IgD-negative memory B cell (primary cell): ENCODE results near the gene KPNA6. TPM values are rescaled to one million over a fixed set of nuclear protein-coding genes. Genes with fewer than 3 reads are reported as not detected.
"Not testable (repeated sequence)": the region's sequence is repeated elsewhere in the genome, so short reads cannot be mapped to it uniquely, and the experiment has no call there.

ENCODE experiments used
- H3K27ac Mint-ChIP-seq, 3 donors: one replicate each; pipeline ENCODE4 v1.8.0; 2020 to 2022; ENCODE audit warnings: mild to moderate bottlenecking in 3 of 3, mixed read lengths in 3 of 3, moderate library complexity in 1 of 3
- H3K27me3 Mint-ChIP-seq: one replicate; pipeline ENCODE4 v1.8.0; 2021; ENCODE audit warnings: mixed read lengths
- H3K36me3 Mint-ChIP-seq: one replicate; pipeline ENCODE4 v1.8.0; 2020; ENCODE audit warnings: mild to moderate bottlenecking, mixed read lengths
- H3K4me1 Mint-ChIP-seq, 3 donors: one replicate each; pipeline ENCODE4 v1.8.0; 2020 to 2022; ENCODE audit warnings: mixed read lengths in 3 of 3, mild to moderate bottlenecking in 1 of 3
- H3K4me3 Mint-ChIP-seq, 4 donors: one replicate each; pipeline ENCODE4 v1.8.0; 2020 to 2022; ENCODE audit warnings: mild to moderate bottlenecking in 4 of 4, mixed read lengths in 4 of 4, moderate library complexity in 3 of 4
- H3K9me3 Mint-ChIP-seq, 3 donors: one replicate each; pipeline ENCODE4 v1.8.0; 2020 to 2021; ENCODE audit warnings: mixed read lengths in 3 of 3, mild to moderate bottlenecking in 1 of 3
- polyA plus RNA-seq: library from polyadenylated mRNA; unstranded; fragments of 300-500 nt; fragmentation: Illumina TruSeq; gene quantifications from one replicate; pipeline ENCODE4 v1.2.3, GENCODE V29; 2021

KPNA6 gene
- polyA plus RNA-seq: 15.9 TPM

DNA sequence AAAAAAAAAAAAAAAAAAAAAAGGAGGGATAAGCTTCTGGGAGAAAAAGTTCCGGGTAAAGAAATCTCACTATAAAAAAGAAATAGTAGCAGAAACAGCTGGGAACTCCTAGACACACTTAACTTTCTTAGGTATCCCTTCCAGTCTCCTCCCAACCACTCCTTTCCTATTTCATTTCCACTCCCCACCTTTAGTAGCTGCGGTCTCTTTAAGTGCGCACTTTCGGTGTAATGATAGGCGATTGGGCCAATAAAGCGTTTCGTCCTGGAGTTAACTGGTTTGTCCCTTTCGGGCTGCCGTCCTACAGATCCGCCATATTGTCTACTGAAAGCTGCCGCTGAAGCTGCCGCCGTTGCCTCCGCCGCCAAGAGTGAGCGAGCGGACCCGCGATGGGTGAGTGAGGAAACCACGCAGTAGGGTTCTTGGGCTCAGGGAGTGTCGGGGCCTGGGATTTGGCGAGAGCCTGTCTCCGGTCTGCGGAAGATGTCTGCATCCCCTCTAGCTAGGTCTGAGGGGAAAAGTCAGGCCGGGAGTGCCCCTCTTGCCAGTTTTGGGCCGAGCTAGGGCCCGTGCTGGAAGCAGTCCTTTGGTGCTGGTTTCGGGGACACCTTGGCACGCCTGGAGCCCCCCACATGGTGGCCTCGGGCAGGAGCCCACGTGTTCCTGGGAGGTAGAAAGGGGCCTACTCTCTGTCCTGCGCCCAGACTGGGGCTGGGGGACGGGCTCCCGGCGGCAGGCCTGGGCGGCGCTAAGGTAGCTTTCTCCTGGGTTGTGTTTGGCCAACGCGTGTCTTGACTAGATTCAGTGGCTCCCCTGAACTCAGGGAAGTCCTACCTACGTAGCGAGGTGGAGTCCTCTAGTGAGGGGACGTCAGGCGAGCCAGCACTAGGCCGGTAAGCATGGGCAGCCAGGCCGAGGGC is at the start of gene KPNA6:
Gene KPNA6 (plus strand): TSS at position 315 of the 920 bp plus-strand sequence. CDS start 75 bp downstream, at position 390.
- peak within 1 kb of the TSS; percentile 92 to 99 (median 96) for H3K27ac Mint-ChIP-seq
- no peaks in the 10 kb centered on the region for H3K27me3 Mint-ChIP-seq
- no peaks in the 10 kb centered on the region for H3K9me3 Mint-ChIP-seq
- peak within 1 kb of the TSS; percentile 95 to 100 (median 98) for H3K4me3 Mint-ChIP-seq
- H3K4me1 Mint-ChIP-seq: peaks cover 23 to 33% (median 29%) of the 10 kb centered on the region in 3 donors
- H3K36me3 Mint-ChIP-seq: no peaks in the 10 kb centered on the region

DNA sequence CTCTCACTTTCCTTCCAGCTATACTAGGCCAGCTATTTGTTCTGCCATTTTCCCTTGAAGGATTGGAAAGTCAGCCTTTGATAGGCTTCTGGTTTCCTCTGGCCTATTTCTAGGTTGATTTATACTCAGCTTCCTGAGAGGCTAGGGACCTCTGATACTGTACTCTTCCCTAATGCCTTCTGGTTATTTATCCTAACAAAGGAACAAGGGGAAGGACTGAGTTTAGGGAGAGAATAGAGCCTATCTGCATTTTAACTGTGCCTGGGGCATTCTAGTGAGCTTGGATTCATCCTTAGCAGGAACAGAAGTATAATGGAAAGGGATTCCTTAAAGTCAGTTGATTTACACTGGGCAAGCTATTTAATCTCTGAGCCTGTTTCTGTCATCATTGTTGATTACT is 46.9 kb upstream of the KPNA6 start:
- Mint-ChIP-seq H3K36me3 (peaks cover 4% of the 10 kb centered on the region), H3K4me1 (peaks cover 0 to 5% (median 3%) of the 10 kb centered on the region in 3 donors), H3K27ac (no peak overlapping the region), H3K9me3 (no peaks in the 10 kb centered on the region), H3K4me3 (no peak overlapping the region), H3K27me3 (no peaks in the 10 kb centered on the region)

DNA sequence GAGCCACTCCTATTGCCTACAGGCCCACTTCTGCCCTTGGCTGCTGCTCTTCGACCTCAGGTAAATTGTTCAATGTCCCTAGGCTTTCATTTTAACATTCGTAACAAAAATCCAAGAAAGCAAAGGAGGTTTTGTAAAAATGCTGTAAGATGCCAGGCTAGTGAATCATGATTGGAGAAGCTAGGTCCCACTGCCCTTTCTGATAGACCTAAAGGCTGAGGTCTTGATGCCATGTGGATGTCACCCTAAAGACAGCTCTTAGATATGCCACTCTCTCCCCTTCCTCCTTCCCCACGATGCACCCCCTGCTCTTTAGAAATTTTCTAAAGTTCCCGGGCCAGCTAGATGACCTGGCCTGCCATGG is 45.0 kb upstream of the KPNA6 start:
- Mint-ChIP-seq H3K36me3 (peaks cover 4% of the 10 kb centered on the region), H3K9me3 (no peaks in the 10 kb centered on the region), H3K27ac (no peak overlapping the region), H3K27me3 (no peaks in the 10 kb centered on the region), H3K4me3 (no peak overlapping the region), H3K4me1 (peaks cover 5 to 13% (median 6%) of the 10 kb centered on the region in 3 donors)

DNA sequence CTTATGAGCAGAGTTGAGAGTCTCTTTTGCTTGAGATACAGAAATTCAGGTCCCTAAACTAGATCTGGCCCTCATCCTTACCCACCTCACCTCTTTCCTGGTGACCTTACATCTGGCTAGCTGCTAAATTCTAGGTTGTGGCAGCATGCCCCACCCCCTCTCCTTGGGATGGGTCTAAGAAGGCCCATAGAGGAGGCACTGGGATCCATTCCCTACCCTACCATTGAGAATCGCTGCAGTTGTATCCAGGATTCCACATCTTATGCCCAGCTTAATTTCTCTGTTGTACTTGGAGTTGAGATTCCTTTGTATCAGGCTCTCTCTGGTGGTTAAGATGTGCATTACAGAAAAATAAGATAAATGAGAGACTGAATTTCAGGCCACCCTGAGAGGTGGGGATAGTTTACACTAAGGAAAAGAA is 44.6 kb upstream of the KPNA6 start:
- no peaks in the 10 kb centered on the region for H3K27me3 Mint-ChIP-seq
- no peak overlapping the region for H3K4me3 Mint-ChIP-seq
- peaks cover 4% of the 10 kb centered on the region for H3K36me3 Mint-ChIP-seq
- H3K4me1 Mint-ChIP-seq: peaks cover 5 to 13% (median 6%) of the 10 kb centered on the region in 3 donors
- H3K9me3 Mint-ChIP-seq: no peaks in the 10 kb centered on the region
- H3K27ac Mint-ChIP-seq: peak overlapping the region in 2 of 3 donors; percentile 3 to 37

DNA sequence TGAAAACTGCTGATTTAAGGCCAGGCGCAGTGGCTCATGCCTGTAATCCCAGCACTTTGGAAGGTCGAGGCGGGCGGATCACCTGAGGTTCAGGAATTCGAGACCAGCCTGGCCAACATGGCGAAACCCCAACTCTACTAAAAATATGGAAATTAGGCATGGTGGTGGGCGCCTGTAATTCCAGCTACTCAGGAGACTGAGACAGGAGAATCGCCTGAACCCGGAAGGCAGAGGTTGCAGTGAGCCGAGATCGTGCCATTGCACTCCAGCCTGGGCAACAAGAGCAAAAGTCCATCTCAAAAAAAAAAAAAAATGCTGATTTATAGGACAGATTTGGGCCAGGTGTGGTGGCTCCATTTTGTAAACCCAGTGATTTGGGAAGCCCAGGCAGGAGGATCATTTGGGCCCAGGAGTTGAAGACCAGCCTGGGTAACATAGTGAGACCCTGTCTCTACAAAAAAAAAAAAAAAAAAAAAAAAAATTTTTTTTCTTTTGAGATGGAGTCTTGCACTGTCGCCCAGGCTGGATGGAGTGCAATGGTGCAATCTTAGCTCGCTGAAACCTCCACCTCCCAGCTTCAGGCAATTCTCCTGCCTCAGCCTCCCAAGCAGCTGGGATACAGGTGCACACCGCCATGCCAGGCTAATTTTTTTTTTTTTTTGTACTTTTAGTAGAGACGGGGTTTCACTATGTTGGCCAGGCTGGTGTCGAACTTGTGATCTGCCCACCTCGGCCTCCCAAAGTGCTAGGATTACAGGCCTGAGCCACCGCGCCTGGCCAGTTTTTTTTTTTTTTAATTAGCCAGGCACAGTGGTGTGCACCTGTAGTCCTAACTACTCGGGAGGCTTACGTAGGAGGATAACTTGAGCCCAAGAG is 42.0 kb upstream of the KPNA6 start:
- Mint-ChIP-seq H3K4me3 (peak overlapping the region in 2 of 4 donors; percentile 32 to 38), H3K4me1 (peaks cover 5 to 13% (median 9%) of the 10 kb centered on the region in 3 donors)
- H3K9me3 Mint-ChIP-seq: not testable (repeated sequence)

DNA sequence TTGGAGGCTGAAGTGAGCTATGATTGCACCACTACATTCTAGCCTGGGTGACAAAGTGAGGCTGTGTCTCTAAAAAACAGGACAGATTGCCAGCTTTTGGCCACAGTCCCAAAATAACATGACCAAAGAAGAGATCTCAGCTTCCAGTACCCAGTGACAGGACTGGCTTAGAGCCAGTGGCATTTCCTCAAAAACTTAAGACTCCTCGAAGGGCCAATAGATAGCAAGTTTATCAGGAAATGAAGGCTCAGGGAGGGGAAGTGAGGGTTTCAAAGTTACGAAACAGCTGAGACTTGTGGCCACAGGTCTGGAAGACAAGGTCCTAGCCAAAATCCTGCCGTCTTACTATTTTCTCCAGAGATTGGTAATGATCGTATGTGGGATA is 41.4 kb upstream of the KPNA6 start:
- H3K9me3 Mint-ChIP-seq: no peaks in the 10 kb centered on the region
- no peak overlapping the region for H3K27ac Mint-ChIP-seq
- H3K4me3 Mint-ChIP-seq: peak overlapping the region in 1 of 4 donors; percentile 38
- H3K4me1 Mint-ChIP-seq: peaks cover 5 to 13% (median 9%) of the 10 kb centered on the region in 3 donors
- H3K36me3 Mint-ChIP-seq: peaks cover 2% of the 10 kb centered on the region
- H3K27me3 Mint-ChIP-seq: no peaks in the 10 kb centered on the region

More for the DNA sequence above, 42.0 kb upstream of the KPNA6 start:
- not testable (repeated sequence) for H3K36me3 Mint-ChIP-seq, H3K27ac Mint-ChIP-seq, H3K27me3 Mint-ChIP-seq

DNA sequence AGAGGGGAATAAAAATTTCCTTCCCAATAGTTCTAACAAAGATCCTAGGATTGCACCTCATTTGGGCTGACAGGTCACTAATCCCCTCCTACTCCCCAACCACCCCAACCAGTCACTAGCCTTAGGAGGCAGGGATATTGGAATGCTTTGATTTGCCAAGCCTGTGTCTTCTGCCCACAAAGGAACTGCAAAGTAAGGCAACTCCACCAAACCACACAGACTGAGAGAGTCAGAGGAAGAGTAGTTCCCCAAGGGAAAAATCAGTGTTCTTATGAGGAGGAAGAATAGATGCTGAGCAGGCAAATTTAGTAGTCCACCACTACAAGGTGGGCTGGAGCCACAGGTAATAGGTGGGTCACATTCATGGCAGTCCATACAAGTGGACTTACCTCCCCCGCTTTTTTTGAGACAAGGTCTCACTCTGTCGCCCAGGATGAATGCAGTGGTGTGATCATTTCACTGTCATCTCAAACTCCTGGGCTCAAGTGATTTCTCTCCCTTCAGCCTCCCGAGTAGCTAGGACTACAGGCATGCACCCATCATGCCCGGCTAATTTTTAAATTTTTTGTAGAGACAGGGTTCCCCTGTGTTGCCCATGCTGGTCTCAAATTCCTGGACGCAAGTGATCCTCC is 38.8 kb upstream of the KPNA6 start:
- Mint-ChIP-seq H3K36me3 (peaks cover 3% of the 10 kb centered on the region), H3K4me3 (peak overlapping the region in 2 of 4 donors; percentile 1 to 61), H3K9me3 (peaks cover 0 to 2% (median 0%) of the 10 kb centered on the region in 3 donors), H3K27me3 (no peaks in the 10 kb centered on the region), H3K27ac (peak overlapping the region in 1 of 3 donors; percentile 8), H3K4me1 (peaks cover 18 to 23% (median 20%) of the 10 kb centered on the region in 3 donors)

DNA sequence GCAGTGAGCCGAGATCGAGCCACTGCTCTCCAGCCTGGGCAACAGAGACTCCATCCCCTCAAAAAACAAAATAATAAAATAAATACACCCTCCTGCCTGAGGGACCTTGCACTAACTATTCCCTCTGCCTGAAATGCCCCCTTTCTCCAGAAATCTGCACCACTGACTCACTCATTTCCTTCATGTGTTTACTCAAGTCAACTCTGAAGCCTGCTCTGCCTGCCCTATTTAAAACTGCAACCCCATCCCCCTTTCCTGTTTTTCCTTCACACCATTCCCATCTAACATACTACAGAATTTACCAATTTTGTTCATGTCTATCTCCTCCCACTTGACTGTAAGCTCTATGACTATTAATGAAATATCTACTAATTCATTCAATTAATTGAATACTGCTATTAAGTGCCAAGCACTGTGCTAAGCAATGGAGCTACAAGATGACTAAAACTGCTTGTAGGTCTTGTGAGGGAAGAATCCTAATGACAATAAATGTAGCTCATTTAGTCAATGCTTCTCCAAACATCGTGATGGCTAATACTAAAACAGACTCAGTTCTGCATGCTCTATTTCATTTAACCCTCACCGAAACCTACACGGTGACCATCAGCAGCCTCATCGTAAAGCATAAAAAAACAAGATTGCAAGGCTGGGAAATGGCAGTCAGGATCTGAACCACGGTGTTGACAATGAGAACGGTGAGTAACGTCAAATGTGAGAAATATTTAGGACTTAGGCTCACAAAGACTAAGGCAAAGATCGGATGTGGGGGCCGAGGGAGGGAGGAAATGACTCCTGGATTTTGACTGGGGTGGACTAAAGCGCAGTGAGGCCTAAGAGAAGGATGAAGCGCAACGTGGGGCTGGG is 35.9 kb upstream of the KPNA6 start:
- Mint-ChIP-seq H3K9me3 (peaks cover 0 to 2% (median 0%) of the 10 kb centered on the region in 3 donors), H3K4me1 (peaks cover 21 to 25% (median 22%) of the 10 kb centered on the region in 3 donors), H3K4me3 (peak overlapping the region; percentile 93 to 99 (median 97)), H3K36me3 (peaks cover 3% of the 10 kb centered on the region), H3K27ac (peak overlapping the region; percentile 94 to 95 (median 95)), H3K27me3 (no peaks in the 10 kb centered on the region)

DNA sequence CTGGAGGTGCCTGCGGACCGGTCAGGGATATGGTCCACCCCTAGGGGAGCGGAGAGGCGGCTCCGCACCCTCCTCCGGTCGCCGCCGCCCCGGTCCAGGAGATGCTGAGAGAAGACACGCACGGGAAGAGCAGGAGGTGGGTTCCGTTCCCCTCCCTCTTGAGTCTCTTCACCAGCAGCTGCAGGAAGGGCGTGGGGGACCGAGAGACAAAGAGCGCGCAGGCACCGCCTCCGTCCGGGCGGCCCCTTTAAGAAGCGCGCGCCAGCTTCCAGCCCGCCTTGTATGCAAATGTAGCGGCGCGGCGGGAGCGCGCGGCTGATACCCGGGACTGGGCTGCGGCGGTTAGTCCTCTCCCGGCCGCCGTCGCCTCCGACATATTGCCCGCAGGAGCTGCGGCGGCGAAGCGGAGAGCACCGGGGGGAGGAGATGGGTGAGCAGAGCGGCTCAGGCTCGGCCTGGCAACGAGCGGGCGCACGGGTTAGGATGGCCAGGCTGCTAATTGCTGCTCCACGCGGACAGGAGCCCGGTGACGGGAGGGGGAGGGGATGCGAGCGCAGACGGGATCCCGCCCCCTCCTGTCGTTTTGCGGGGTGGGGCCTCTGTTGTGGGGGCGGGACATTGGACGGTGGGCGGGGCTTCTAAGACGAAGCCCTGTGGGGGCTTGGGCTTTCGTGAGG is 35.1 kb upstream of the KPNA6 start, which contains the start of gene TMEM39B:
Gene TMEM39B (plus strand): TSS at position 318 of the 677 bp plus-strand sequence. CDS start 109 bp downstream, at position 427.
- H3K27me3 Mint-ChIP-seq: no peaks in the 10 kb centered on the region
- H3K4me1 Mint-ChIP-seq: peaks cover 25 to 28% (median 26%) of the 10 kb centered on the region in 3 donors
- peak within 1 kb of the TSS; percentile 93 to 99 (median 97) for H3K4me3 Mint-ChIP-seq
- H3K27ac Mint-ChIP-seq: peak within 1 kb of the TSS; percentile 94 to 95 (median 95)
- H3K9me3 Mint-ChIP-seq: peaks cover 0 to 2% (median 0%) of the 10 kb centered on the region in 3 donors
- peaks cover 4% of the 10 kb centered on the region for H3K36me3 Mint-ChIP-seq

DNA sequence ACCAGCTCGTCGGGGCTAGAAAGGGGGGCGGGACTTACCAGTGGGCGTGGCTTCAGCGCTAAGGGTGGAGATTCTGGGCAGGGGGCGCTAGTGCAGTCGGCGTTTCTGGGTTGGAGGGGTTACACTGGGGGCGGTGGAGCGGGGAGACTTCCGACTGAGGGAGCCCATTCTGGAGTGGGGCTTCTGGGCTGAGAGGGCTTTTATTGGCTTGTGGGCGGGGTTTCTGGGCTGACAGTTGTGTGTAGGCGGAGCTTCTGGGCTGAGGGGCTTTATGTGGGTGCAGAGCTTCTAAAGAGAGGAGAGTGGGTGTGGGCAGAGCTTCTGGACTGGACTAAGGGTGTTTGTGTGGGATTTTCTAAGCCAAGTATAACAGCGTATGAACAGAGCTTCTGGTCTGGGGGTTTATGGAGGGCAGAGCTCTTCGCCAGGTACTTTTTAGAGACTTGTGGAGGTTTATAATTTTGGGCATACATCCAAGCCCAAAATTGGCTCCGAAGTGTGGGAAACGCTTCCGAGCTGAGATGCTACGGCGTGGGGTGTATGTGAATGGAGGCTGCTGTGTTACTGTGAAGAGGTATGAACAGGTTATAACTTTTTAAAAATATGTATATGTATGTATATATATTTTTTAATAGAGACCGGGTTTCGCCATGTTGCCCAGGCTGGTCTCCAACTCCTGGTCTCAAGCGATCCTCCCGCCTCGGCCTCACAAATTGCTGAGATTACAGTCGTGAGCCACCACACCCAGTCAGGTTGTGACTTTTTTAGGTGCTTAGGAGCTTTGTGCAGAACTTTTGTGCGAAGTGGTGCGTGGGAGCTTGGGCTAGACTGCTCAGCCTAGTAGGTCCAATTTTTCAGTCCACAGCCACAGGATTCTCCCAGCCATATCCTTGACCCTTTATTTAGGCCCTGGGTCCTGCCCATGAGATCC is 34.3 kb upstream of the KPNA6 start:
- peaks cover 0 to 2% (median 0%) of the 10 kb centered on the region in 3 donors for H3K9me3 Mint-ChIP-seq
- H3K4me1 Mint-ChIP-seq: peaks cover 25 to 28% (median 26%) of the 10 kb centered on the region in 3 donors
- peak overlapping the region; percentile 94 to 95 (median 95) for H3K27ac Mint-ChIP-seq
- H3K27me3 Mint-ChIP-seq: no peaks in the 10 kb centered on the region
- H3K4me3 Mint-ChIP-seq: peak overlapping the region; percentile 93 to 99 (median 97)
- H3K36me3 Mint-ChIP-seq: peaks cover 4% of the 10 kb centered on the region

DNA sequence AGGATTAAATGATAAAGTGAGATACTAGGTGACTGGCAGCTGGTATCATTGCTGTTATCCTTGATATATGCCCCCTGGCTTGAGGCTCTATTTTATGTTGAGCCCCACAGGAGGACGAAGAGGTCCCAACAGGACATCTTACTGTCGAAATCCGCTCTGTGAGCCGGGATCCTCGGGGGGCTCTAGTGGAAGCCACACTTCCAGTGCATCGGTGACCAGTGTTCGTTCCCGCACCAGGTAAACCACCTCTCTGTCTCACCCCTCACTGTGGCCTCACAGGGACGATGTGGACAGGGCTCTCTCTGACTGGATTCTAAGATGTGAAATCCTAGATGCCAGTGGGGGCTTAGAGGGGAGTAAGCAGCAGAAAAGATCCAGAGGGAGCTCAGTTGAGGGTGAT is 33.0 kb upstream of the KPNA6 start:
- no peaks in the 10 kb centered on the region for H3K27me3 Mint-ChIP-seq
- H3K36me3 Mint-ChIP-seq: peaks cover 4% of the 10 kb centered on the region
- H3K4me1 Mint-ChIP-seq: peaks cover 25 to 28% (median 26%) of the 10 kb centered on the region in 3 donors
- peaks cover 0 to 2% (median 0%) of the 10 kb centered on the region in 3 donors for H3K9me3 Mint-ChIP-seq
- H3K4me3 Mint-ChIP-seq: peak overlapping the region in 3 of 4 donors; percentile 57 to 97 (median 58)
- peak overlapping the region in 2 of 3 donors; percentile 57 to 78 for H3K27ac Mint-ChIP-seq

DNA sequence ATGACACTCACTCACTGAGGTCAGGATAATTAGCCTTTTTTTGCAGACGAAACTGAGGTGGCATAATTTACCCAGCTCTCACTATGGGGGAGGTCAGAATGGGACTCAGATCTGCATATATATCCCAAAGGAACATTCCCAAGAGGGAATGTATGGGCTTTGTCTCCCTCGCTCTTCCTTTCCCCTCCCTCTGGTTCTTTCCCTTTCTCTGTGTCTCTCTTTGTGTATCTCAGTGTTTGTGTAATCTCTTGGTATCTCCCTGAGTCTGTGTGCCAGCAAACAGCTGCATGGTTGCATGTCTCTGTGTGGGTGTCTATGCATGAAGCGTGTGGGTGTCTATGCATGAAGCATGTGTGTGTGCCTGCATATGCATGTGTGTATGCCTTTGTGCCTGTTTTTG is 30.4 kb upstream of the KPNA6 start:
- Mint-ChIP-seq H3K4me3 (peak overlapping the region in 2 of 4 donors; percentile 59 to 75), H3K4me1 (peaks cover 23 to 25% (median 25%) of the 10 kb centered on the region in 3 donors), H3K9me3 (no peaks in the 10 kb centered on the region), H3K36me3 (peaks cover 9% of the 10 kb centered on the region), H3K27ac (peak overlapping the region in 1 of 3 donors; percentile 84), H3K27me3 (no peaks in the 10 kb centered on the region)
